ENCODE results near the gene KCNK2. TPM values are rescaled to one million over a fixed set of nuclear protein-coding genes. Genes with fewer than 3 reads are reported as not detected.

The KCNK2 gene
- polyA plus RNA-seq, 3 donors from 2014 or later: not detected

GRCh38 chr1:215071078-215071477 is 11.5 kb upstream of the KCNK2 start:
- Mint-ChIP-seq H3K27me3 (ENCODE audit: low read depth in 3 of 3) (no peaks in the 10 kb centered on the region), H3K36me3 (no peaks in the 10 kb centered on the region), H3K4me3 (no peak overlapping the region), H3K4me1 (no peaks in the 10 kb centered on the region), H3K9me3 (peaks cover 2 to 16% (median 9%) of the 10 kb centered on the region in 6 donors), H3K27ac (no peak overlapping the region)
- no peak for DNase-seq

GRCh38 chr1:215076322-215076721 is 6.2 kb upstream of the KCNK2 start:
- no peak overlapping the region for H3K4me3 Mint-ChIP-seq
- peaks cover 3 to 42% (median 6%) of the 10 kb centered on the region in 6 donors for H3K9me3 Mint-ChIP-seq
- DNase-seq: no peak
- H3K36me3 Mint-ChIP-seq: peaks cover 0 to 4% (median 0%) of the 10 kb centered on the region in 3 donors
- no peak overlapping the region for H3K27ac Mint-ChIP-seq
- peaks cover 0 to 5% (median 3%) of the 10 kb centered on the region in 3 donors for H3K27me3 Mint-ChIP-seq (ENCODE audit: low read depth in 3 of 3)
- no peaks in the 10 kb centered on the region for H3K4me1 Mint-ChIP-seq

- H3K27ac Mint-ChIP-seq: no peak overlapping the region
- no peak for DNase-seq
- no peaks in the 10 kb centered on the region for H3K4me1 Mint-ChIP-seq
- no peak overlapping the region for H3K4me3 Mint-ChIP-seq
- peaks cover 4 to 45% (median 11%) of the 10 kb centered on the region in 6 donors for H3K9me3 Mint-ChIP-seq
- peaks cover 2 to 8% (median 8%) of the 10 kb centered on the region in 3 donors for H3K27me3 Mint-ChIP-seq (ENCODE audit: low read depth in 3 of 3)
- peaks cover 0 to 7% (median 0%) of the 10 kb centered on the region in 3 donors for H3K36me3 Mint-ChIP-seq
These were observed 3.1 kb upstream of the KCNK2 start for GRCh38 chr1:215079456-215079855.

GRCh38 chr1:215081661-215082531 is 641 bp upstream of the KCNK2 start:
- H3K4me1 Mint-ChIP-seq: no peaks in the 10 kb centered on the region
- DNase-seq: no peak
- peaks cover 0 to 7% (median 0%) of the 10 kb centered on the region in 3 donors for H3K36me3 Mint-ChIP-seq
- H3K27me3 Mint-ChIP-seq (ENCODE audit: low read depth in 3 of 3): peaks cover 2 to 10% (median 8%) of the 10 kb centered on the region in 3 donors
- H3K27ac Mint-ChIP-seq: no peak overlapping the region
- no peak overlapping the region for H3K4me3 Mint-ChIP-seq
- H3K9me3 Mint-ChIP-seq: peaks cover 4 to 46% (median 18%) of the 10 kb centered on the region in 6 donors

GRCh38 chr1:215083383-215083961 is 935 bp downstream of the KCNK2 start:
- H3K9me3 Mint-ChIP-seq: peaks cover 9 to 47% (median 22%) of the 10 kb centered on the region in 6 donors
- H3K27ac Mint-ChIP-seq: no peak overlapping the region
- no peak for DNase-seq
- H3K36me3 Mint-ChIP-seq: peaks cover 0 to 7% (median 0%) of the 10 kb centered on the region in 3 donors
- no peak overlapping the region for H3K4me3 Mint-ChIP-seq
- H3K27me3 Mint-ChIP-seq (ENCODE audit: low read depth in 3 of 3): peaks cover 2 to 8% (median 8%) of the 10 kb centered on the region in 3 donors
- H3K4me1 Mint-ChIP-seq: no peaks in the 10 kb centered on the region

DNA sequence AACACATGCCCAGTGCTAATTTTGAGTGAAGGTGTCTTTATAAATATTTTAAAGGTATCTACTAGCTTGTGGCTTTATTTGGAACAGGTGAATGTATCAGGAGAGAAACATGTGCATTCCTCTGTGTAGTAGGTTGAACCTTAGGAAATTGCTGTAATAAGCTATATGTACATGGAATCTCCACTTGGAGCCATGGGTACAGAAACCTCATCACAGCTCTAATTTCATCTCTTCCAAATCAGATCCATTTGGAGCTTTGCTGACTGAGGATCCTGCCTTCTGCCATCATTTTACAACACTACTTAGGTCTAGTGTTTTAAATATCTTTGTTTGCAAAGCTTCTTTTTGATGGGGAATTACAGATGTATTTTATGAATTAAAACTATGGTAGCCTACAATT is 2.1 kb downstream of the KCNK2 start:
- Mint-ChIP-seq H3K27me3 (ENCODE audit: low read depth in 3 of 3) (peaks cover 4 to 8% (median 8%) of the 10 kb centered on the region in 3 donors), H3K36me3 (peaks cover 0 to 7% (median 0%) of the 10 kb centered on the region in 3 donors), H3K9me3 (peaks cover 11 to 42% (median 23%) of the 10 kb centered on the region in 6 donors), H3K4me3 (no peak overlapping the region), H3K27ac (no peak overlapping the region), H3K4me1 (no peaks in the 10 kb centered on the region)
- no peak for DNase-seq

- H3K27me3 Mint-ChIP-seq (ENCODE audit: low read depth in 3 of 3): peaks cover 2 to 6% (median 3%) of the 10 kb centered on the region in 3 donors
- no peak overlapping the region for H3K4me3 Mint-ChIP-seq
- H3K4me1 Mint-ChIP-seq: no peaks in the 10 kb centered on the region
- H3K27ac Mint-ChIP-seq: no peak overlapping the region
- peaks cover 7 to 27% (median 18%) of the 10 kb centered on the region in 6 donors for H3K9me3 Mint-ChIP-seq
- no peaks in the 10 kb centered on the region for H3K36me3 Mint-ChIP-seq
- no peak for DNase-seq
These were observed 5.1 kb downstream of the KCNK2 start for GRCh38 chr1:215087603-215088002.

- Mint-ChIP-seq H3K27me3 (ENCODE audit: low read depth in 3 of 3) (peaks cover 0 to 1% (median 0%) of the 10 kb centered on the region in 3 donors), H3K4me1 (no peaks in the 10 kb centered on the region), H3K9me3 (peaks cover 0 to 9% (median 4%) of the 10 kb centered on the region in 6 donors), H3K27ac (no peak overlapping the region), H3K36me3 (no peaks in the 10 kb centered on the region), H3K4me3 (no peak overlapping the region)
- no peak for DNase-seq
These were observed 11.8 kb downstream of the KCNK2 start for GRCh38 chr1:215094381-215094780.

DNA sequence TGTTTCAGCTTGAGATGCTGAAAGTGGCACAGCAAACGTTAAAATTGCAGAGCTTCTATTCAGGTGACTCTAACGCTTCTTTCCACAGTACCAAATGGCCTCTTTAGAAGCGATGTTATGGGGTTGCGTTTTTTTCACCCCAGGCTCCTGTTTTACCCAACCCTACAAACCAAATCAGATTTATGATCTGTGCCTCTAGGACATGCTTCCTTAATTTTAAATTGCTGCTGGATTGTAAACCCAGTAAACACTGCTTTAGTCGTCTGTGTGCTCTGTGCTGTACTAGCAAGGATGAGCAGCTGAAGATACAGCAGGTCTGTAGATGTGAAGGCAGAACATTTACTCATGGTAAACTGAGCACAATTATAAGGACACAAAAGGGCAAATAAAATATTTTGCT is 13.0 kb downstream of the KCNK2 start:
- no peak for DNase-seq
- Mint-ChIP-seq H3K27me3 (ENCODE audit: low read depth in 3 of 3) (peaks cover 0 to 1% (median 0%) of the 10 kb centered on the region in 3 donors), H3K4me3 (no peak overlapping the region), H3K27ac (no peak overlapping the region), H3K36me3 (no peaks in the 10 kb centered on the region), H3K4me1 (no peaks in the 10 kb centered on the region), H3K9me3 (peaks cover 0 to 17% (median 4%) of the 10 kb centered on the region in 6 donors)

DNA sequence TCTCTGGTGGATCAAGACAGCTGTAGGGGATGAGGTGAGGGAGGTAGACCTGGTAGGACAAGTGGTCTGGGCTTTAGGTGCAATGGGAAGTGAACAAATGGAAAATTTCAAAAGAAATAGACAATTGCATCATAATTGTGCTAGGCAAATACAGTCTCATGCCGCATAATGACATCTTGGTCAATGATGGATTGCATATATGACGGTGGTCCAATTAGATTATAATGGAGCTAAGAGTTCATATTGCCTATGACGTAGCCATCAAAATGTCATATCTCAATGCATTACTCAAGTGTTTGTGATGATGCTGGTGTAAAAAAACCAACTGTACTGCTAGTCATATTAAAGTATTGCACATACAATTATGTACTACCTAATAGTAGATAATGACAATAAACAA is 19.0 kb downstream of the KCNK2 start:
- Mint-ChIP-seq H3K4me3 (no peak overlapping the region), H3K27me3 (ENCODE audit: low read depth in 3 of 3) (no peaks in the 10 kb centered on the region), H3K4me1 (no peaks in the 10 kb centered on the region), H3K36me3 (no peaks in the 10 kb centered on the region), H3K9me3 (peaks cover 2 to 22% (median 6%) of the 10 kb centered on the region in 6 donors), H3K27ac (no peak overlapping the region)
- DNase-seq: no peak

- peaks cover 4 to 28% (median 8%) of the 10 kb centered on the region in 6 donors for H3K9me3 Mint-ChIP-seq
- no peaks in the 10 kb centered on the region for H3K27me3 Mint-ChIP-seq (ENCODE audit: low read depth in 3 of 3)
- no peaks in the 10 kb centered on the region for H3K36me3 Mint-ChIP-seq
- DNase-seq: no peak
- no peaks in the 10 kb centered on the region for H3K4me1 Mint-ChIP-seq
- no peak overlapping the region for H3K27ac Mint-ChIP-seq
- H3K4me3 Mint-ChIP-seq: no peak overlapping the region
These were observed 21.7 kb downstream of the KCNK2 start for GRCh38 chr1:215104283-215104682.

GRCh38 chr1:215106067-215106466 is 23.5 kb downstream of the KCNK2 start:
- Mint-ChIP-seq H3K36me3 (no peaks in the 10 kb centered on the region), H3K27ac (no peak overlapping the region), H3K27me3 (ENCODE audit: low read depth in 3 of 3) (no peaks in the 10 kb centered on the region), H3K4me1 (no peaks in the 10 kb centered on the region), H3K9me3 (peaks cover 4 to 27% (median 9%) of the 10 kb centered on the region in 6 donors), H3K4me3 (no peak overlapping the region)
- DNase-seq: no peak

DNA sequence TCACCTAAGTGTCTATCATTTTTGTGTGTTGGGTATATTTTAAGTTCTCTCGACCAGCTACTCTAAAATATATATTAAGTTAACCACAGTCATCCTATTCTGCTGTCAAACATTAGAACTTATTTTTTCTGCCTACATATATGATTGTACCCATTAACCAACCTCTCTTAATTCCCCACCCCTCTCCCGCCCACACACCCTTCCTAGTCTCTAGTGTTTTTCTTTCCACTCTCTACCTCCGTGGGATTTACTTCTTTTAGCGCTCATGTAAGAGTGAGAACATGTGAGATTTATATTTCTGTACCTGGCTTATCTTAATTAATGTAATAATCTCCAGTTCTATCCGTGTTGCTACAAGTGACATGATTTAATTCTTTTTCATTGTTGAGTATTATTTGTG is 26.6 kb downstream of the KCNK2 start:
- H3K4me1 Mint-ChIP-seq: no peaks in the 10 kb centered on the region
- no peaks in the 10 kb centered on the region for H3K36me3 Mint-ChIP-seq
- H3K27me3 Mint-ChIP-seq (ENCODE audit: low read depth in 3 of 3): no peaks in the 10 kb centered on the region
- no peak for DNase-seq
- H3K4me3 Mint-ChIP-seq: no peak overlapping the region
- no peak overlapping the region for H3K27ac Mint-ChIP-seq
- peaks cover 3 to 38% (median 9%) of the 10 kb centered on the region in 6 donors for H3K9me3 Mint-ChIP-seq

- Mint-ChIP-seq H3K27me3 (ENCODE audit: low read depth in 3 of 3) (no peaks in the 10 kb centered on the region), H3K36me3 (no peaks in the 10 kb centered on the region), H3K9me3 (peaks cover 3 to 48% (median 12%) of the 10 kb centered on the region in 6 donors), H3K4me1 (no peaks in the 10 kb centered on the region), H3K27ac (no peak overlapping the region), H3K4me3 (no peak overlapping the region)
- DNase-seq: no peak
These were observed 29.4 kb downstream of the KCNK2 start for GRCh38 chr1:215111916-215112315.
